Head of caudate nucleus (tissue), 42 donors: ENCODE measurements around the gene DHCR7.

Experiments
- DNase-seq, 42 donors: peaks; one replicate each; pipeline versions ENCODE4 v3.0.0 to v3.0.0-alpha.2; 2020 to 2021; ENCODE audit warnings: mixed read lengths in 7 of 42
- intact Hi-C: fragments of 100-400 bp; cut with DNase I; formaldehyde crosslinking; loops from one replicate; pipeline ENCODE4 v1.15.0; 2022

DHCR7 gene

DNA sequence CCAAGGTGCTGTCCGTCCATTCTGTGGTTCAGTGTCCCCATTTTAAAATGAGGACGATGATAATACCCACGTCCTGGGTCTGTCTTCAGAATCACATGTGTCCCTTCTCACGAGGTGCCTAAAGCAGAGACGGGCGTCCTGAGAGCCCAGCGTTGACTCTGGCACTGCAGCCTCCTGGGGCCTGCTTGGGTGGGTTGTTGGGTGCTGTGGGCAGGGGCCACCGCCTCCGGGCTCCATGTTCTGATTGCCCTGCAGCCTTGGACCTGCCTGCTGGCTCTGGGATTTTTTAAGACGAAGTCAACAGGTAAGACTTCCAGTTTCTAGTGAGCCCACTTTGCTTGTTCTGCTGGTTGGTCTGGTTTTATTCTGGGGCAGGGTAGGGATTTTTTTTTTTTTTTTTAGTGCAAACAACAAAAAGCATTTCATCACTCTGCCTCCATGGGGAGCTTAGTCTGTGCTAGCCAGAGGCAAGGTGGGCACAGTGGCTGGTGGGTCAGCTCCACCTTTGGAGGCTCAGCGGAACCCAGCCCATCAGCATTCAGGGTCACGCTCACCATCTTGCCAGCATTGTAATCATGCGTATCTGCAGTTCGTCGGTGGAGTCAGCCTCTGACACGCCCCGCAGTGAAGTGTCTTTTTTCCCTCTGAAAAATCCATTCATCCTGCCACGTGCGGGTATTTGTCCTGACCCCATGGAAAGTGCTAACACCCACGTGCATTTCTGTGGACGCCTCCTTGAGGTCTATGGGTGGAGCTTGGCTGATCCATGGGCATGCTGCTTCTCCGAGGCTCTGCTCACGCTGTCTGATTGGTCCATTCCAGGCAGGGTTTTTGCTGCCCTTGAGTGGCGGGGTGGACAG, 33.1 kb upstream of the DHCR7 start:
- DNase-seq, result no peak
- intact Hi-C loops, result no loop called here

DNA sequence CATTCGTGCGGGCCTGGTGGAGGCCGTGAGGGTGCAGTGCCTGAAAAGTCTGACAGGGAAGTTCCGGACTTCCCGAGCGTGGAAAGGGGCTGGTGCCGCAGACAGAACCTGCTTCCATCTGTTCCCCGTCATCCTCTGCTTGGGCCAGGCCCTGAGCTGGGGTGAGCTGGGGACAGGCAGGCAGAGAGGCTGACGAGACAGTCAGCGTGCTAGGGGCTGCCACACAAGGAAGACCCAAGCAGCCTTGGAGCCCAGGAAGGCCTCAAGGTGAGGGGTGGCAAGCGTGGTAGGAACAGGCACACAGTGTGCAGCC, 30.3 kb upstream of the DHCR7 start:
- intact Hi-C loops, result no loop called here
- DNase-seq, result no peak

DNA sequence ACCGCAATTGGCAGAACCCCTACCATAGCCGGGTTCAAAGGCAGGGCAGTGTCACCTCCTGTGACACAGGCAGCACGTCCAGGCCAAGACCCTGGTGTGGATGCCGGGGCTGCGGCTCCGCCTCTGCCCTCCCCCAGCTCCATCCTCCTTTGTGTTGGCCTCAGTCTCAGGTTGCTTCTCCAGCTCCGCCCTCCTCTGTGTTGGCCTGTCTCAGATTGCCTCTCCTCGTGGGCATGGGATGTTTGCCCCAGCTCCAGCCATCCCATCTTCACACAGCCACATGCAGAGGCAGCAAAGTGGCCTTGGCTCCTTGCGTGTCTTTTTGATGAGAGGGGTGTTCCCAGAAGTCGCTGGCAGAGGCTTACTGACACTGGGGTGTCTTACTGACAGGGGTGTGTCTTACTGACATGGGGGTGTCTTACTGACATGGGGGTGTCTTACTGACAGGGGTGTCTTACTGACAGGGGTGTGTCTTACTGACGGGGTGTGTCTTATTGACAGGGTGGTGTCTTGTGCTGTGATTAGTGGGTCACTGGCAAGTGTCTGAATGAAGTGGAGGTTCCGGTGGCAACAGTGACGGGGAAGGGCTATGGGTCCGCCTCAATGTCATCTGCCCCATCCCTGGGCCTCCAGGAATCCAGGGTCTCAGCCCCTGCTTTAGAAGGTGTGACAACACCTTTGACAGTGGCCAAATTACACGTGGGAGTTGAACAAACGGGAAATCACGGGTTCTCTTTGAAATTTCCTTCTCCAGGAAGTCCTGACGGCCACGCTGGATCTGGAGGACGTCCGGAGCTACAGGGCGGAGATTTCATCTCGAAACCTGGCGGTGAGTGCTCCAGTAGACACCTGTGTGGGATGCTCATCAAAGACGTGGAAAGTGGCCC, 29.7 kb upstream of the DHCR7 start:
- no peak for DNase-seq
- intact Hi-C loops, result no loop called here

DNA sequence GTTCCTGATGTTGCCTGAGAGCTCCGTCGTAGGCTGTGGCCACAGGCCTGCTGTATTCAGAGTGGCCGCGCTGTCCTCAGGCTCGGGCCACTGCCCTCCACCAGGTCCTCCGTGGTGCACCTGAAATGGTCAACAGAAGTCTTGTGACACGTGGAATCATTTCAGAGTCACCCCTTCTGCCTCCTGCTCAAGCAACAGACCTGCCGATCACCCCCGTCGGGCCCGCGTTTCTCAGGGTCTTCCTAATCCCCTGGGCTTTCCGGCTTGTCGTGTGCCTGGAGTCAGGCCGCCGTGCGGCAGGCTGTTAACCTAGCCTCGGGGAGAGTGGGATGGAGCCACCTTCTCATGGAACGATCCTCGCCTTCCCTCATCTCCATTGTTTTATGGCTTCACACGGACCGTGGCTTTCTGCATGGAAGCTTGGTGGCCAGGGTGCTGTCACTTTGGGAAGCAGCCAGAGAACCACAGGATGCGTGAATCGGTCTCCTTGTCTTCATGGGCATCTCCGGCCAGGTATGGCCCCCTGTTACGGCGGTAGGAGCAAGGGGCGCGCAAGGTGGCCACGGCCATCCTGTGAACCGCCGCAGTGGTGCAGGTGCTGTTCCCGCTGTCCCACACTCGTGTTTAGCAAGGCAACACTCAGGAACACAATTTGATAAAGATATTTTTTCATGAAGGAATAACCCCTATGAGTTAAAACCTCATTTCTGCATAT, 28.9 kb upstream of the DHCR7 start:
- DNase-seq, result no peak
- intact Hi-C loops, result no loop called here

DNA sequence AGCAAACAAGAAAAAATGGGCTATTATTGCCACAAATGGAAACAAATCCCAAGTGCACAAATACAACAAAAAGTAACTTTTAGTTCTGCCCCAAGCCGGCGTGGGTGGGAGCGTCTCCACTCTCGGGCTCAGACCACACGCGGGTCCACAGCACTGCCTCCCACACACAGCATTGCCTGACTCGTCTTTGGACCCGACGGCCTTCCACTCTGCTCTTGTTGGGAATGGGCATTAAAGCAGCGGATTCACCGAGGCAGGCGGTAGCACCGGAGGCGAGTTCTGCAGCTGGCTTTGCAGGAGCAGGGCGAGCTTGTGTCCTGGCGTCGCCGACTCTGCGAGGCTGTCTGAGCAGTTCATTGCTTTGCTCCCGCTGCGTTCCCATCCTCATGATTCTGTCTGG, 27.8 kb upstream of the DHCR7 start:
- DNase-seq, result no peak
- intact Hi-C loops, result no loop called here

DNA sequence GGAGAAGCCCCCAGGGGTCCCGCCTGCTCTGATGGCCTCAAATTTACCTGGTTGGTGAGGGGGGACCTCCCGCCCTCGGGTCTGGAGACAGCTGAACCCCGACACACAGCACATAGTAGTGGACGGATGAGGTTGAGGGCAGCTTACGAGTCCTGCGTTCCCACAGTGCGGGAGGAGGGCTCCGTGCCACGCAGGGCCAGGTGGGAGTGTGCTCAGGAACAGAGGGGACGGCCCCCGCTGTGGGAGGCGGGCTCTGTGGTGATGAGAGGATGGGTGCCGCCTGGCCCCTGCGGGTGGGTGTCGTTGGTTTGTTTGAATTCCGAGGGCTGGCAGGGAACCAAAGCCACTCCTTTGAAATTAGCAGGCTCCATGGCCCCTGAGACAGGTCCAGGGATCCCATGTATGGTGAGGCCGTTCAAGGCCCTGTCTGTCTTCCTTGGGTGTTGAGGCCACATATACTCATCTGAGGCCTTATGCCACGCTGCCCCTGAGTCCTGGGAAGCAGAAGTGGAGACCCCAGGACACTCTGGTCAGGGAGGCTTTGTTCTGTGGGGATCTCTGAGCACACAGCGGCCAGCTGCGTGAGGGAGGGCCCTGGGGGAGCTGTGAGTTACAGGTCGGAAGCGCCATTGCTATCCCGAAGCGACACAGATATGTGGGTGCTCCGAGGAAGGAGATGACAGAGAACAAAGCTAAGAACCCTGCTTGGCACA, 26.7 kb upstream of the DHCR7 start:
- intact Hi-C loops, result no loop called here
- DNase-seq, result no peak

DNA sequence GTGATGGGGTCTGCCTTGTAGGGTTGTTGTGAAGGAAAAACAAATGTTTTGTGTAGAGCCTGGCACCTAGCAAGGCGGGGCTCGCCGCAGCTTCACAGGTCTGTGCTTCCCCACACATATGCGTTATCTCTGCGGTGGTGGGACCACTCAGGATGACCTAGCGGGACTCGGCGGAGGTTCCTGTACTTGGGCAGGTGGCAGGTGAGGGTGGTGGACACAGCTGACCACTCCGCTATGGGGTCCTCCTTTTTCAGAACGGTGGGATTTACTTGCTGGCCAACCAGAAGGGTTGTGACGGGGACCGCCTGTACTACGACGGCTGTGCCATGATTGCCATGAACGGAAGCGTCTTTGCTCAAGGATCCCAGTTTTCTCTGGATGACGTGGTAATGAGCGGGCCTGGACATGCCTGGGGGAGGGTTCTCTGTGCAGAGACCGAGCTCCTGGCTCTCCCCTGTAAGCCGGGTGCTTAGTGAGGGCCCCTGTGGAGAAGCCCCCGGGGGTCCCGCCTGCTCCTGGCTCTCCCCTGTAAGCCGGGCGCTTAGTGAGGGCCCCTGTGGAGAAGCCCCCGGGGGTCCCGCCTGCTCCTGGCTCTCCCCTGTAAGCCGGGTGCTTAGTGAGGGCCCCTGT, 26.1 kb upstream of the DHCR7 start:
- intact Hi-C loops, result no loop called here
- no peak for DNase-seq

DNA sequence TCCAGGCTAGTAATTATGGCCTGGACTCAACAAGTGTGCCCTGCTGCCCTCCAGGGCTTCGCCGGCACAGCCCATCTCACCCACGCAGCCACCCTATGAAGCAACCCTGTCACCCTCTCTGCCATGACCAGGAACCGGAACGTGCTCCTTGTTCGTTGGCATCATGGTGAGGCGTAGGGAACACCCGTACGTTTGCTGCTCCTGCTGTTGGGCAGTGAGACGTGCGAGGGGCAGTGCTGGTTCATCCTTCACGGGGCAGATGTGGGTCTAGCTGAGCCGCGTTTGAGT, 25.5 kb upstream of the DHCR7 start:
- no peak for DNase-seq
- intact Hi-C loops, result no loop called here

DNA sequence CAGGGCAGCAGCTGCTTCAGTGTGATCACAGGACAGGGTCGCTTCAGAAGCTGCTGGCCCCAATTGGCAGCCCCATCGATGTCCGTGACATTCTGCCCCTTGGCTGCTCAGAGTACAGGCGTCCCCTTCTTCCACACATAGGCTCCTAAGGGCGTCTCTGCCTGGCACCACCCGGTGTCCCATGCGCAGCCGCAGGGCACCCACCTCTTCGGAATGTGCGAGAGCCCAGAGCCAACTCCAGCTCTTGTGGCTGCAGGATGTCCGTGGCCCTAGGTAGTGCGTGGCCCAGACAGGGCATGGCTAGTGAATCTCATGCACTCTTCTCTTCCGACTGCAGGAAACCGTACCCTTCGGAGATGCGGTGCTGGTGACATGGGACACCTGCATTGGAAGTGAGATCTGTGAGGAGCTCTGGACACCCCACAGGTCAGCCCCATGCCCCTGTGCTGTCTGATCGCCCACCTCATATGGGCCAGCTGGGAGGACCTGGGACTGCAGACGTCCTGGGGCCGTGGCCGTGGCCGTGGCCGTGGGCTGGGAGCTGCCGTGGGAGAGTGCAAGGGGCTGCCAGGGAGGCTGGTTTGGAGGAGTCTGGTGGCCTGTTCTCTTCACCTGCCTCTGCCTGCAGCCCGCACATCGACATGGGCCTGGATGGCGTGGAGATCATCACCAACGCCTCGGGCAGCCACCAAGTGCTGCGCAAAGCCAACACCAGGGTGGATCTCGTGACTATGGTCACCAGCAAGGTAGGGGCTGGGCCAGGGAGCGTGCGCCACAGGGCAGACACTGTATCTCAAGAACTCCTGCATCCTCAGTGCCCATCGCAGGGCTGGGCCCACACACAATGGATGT, 25.0 kb upstream of the DHCR7 start:
- intact Hi-C loops, result no loop called here
- DNase-seq, result no peak

DNA sequence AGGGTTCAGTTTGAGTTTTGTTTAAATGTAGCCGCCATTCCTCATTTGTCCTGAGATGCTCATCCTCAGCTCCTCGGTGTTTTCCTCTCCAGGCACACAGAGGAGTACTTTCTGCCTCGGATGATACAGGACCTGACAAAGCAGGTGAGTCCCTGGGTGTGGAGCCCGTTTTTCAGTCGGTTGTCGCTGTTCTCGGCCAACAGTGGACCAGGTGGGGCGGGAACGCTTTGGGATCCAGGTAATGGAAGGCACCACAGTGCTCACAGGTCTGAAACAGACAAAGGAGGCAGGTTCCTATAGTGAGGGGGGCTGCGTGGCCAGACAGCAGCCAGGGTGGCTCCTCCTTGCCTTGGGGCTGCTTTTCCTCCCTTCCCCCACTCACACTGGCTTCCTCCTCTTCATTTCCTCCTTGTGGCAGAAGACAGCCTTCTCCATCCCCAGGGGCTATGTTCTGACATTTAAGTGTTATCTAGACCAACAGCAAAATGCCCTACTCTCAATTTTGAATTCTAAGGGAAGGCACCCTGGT, 24.2 kb upstream of the DHCR7 start:
- intact Hi-C loops, result no loop called here
- no peak for DNase-seq

DNA sequence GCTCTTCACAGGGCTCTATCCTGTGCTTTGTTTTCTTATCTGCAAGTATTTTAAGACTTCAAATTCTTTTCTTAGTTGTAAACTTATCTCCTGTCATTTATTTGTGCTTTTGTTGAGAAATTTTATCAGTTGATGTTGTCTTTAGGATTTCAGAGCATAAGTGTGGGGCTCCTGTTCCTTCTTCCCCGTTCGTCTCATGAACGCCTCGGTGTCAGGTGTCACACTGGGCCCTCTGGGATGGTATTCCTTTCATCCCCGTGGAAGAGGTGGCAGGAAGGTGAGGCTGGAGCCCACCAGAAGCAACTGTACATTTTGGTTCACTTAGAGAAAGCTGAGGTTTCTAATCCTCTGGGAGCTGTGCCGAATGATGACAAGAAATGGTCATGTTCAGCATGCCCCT, 22.8 kb upstream of the DHCR7 start:
- intact Hi-C loops, result no loop called here
- DNase-seq, result no peak

DNA sequence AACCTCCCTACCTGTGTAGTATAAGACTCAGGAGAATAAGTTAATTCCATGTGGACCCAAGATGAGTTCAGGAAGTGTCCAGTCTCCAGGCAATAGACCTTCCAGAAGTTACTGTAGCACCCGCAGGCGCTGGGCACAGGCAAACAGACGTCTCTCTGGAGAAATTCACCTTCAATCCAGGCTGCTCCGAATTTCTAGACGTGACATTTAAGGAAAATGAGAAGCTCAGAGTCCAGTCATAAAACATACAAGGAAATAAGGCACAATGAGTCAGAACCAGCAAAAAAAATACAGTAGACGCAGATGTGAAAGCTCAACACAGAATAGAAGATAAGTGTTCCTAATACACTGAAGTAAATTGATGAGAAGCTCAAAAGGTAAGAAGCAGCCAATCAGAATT, 19.0 kb upstream of the DHCR7 start:
- no peak for DNase-seq

DNA sequence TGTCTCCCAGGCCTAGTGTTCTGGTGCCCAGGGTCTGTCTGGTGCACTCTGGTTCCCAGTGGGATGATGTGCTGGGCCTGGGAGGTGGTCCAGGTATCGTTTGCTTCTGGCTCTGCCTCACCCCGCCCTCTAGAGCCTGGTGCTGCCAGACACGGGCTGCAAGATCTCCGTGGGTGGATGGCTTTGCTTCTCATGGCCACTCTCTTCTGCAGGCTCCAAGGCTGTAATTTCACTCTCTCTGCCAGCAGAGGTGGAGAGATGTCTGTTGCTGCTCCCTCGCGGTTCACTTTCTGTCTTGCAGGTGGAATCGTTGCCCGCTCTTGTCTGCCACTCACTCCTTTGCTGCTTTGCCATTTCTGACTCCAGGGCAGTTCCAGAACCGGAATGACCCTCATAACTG, 18.2 kb upstream of the DHCR7 start:
- intact Hi-C loops, result no loop called here

More for the DNA sequence above, 19.0 kb upstream of the DHCR7 start:
- intact Hi-C loops, result no loop called here

DNA sequence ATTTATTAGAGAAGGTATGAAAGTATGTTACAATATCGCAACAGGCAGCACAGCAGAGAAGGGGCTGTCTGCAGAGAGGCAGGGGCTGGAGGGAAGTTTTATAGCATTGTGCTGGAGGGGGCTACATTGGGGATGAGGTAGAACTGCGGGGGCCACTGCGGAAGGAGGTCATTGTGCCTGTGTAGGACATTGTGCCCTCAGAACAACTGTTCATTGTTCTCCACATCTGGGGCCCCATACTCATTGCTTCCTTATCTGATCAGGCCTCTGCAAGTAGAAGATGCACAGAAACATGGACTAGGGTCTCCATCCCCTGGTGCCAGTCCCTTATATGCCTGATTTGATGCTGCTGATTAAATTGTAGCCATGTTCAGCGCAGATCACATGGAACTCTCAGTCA, 16.9 kb upstream of the DHCR7 start:
- intact Hi-C loops, result no loop called here
- DNase-seq, result peak in 18 of 42 donors; percentile 18 to 66 (median 30)

More for the DNA sequence above, 18.2 kb upstream of the DHCR7 start:
- no peak for DNase-seq

DNA sequence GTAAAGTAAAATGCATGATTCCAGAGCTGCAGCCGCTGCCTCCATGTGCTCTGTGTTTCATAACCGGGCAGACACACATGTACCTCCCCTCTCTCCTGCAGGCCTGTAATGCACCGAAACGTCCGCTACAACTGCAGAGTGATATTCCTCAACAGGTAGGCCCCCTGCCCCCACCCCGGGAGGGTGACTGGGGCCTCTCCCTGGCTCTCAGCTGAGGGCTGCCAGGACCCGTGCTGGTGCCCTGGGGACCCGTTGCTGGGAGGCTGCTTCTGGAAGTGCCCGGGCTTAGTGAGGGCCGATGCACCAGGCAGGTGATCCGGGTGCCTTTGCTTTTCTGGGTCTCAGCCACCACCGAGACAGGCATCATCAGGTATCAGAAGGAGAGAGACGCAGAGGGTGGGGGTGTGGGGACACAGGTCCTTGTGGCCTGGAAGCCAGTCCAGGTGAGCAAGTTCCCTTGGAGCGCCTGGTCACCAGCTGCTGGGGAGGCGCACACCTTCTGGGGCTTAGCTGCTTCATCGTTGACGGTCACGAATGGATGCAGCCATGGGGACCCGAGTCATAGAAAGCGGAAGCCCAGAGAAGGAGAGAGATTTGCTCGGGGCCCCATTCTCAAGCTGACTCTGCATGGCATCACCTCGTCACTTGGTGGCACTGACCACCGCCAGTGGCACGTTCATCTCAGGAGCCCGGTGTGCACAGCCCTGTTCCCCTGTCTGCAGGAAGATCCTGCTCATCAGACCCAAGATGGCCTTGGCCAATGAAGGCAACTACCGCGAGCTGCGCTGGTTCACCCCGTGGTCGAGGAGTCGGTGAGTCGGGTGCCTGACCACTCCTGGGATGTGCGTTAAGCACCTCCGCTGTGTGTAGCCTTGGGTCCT, 15.4 kb upstream of the DHCR7 start:
- intact Hi-C loops, result no loop called here
- no peak for DNase-seq

DNA sequence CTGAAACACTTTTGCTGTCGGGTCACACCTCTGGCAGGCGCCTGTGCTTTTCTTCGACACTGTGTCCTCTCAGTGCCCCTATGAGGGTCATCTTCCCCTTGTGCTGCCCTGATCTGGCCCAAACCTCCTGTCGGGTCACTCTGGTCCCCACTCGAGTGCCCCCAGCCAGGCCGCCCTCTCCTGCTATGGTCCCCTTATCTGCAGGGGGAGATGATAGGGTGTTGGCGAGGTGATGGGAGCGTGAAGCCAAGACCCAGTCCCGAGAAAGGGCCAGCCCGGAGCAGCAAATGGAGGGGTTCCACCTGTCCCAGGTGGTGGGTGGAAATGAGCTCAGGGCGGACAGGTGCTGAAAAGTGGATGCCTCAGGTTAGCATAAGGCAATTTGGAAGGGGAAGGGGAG, 14.5 kb upstream of the DHCR7 start:
- no peak for DNase-seq
- intact Hi-C loops, result no loop called here

DNA sequence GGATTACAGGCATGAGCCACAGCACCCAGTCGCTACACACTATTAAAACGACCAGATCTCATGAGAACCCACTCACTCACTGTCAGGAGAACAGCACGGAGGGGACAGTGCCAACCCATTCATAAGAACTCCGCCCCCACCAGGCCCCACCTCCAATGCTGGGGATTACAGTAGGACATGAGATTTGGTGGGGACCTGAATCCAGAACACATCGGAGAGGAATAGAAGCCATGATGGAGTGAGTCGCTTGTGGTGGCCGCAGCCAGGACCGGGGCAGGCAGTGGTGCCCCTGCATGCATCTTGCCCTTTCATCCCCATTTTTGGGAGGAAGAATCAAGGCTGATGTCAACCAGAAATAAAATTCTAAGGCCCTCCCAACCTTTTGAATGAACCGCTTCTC, 13.5 kb upstream of the DHCR7 start:
- intact Hi-C loops, result no loop called here
- no peak for DNase-seq
